Stimulated activated naive CD4-positive, alpha-beta T cell (primary cell): ENCODE results near the gene CIAO2A.
"Not testable (repeated sequence)": the region's sequence is repeated elsewhere in the genome, so short reads cannot be mapped to it uniquely, and the experiment has no call there.

Source experiments
- DNase-seq, 6 experiments: peaks; one replicate each; lab custom pipeline; 2025; lab: John Stamatoyannopoulos, UW

The CIAO2A gene

DNA sequence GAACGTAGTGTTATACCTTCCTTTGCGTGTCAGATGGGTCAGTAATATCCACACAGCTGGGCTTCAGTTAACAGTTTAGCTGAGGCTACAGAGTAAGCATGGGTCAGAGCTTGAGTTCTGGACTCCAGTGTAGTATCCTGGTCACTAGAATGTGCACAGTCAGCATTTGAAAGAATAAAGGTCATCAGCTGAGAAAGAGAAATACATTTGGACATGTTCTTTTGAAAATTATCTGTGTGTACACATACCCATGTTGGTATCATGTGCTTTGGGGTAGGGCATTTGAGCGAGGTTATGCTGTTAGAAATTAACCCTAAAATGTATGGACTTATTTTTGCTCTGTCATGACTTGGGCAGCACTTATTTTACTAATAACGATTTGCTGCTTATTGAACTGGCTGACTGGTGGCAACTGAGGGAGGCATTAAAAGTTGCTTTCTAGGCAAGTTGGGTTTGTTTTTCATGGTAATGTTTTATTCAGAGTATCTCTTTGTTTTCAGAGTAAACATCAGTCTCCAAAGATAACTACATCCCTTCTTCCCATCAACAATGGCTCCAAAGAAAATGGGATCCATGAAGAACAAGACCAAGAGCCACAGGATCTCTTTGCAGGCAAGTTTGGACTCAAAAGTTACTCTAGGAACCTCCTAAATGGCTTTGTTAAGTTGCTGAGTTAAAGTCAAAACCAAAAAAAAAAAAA, 18.6 kb upstream of the CIAO2A start:
- no peak for DNase-seq

GRCh38 chr15:64111679-64112050, 18.0 kb upstream of the CIAO2A start:
- DNase-seq = no peak

GRCh38 chr15:64110950-64111678, 17.5 kb upstream of the CIAO2A start:
- DNase-seq = peak in 1 of 6 experiments; percentile 5

- DNase-seq = not testable (repeated sequence)
These were observed 16.6 kb upstream of the CIAO2A start for GRCh38 chr15:64110108-64110701.

GRCh38 chr15:64107337-64107736, 13.7 kb upstream of the CIAO2A start:
- no peak for DNase-seq

DNA sequence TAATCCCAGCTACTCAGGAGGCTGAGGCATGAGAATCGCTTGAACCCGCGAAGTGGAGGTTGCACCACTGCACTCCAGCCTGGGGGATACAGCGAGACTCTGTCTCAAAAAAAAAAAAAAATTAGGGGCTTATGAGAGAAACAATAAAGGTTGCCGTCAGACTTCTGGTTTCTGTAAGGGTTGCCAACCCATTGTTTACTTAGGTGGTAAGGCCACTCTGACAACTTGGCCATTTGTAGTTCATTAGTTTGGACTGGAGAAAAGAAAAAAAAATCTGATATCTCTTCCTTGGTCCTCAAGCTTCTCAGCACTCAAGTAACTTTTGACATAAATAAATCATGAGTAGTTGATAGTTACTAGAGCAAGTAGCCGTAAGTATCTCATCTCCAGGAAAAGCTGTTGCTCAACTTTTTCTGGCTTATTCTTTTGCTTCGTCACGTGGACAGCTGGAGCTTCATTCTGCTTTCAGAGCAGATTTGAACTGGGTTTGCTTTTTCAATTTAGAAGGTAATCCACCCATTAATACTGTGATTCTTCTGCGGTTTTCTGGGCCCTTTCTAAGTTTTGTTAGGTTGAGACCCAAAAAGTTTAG, 11.6 kb upstream of the CIAO2A start:
- no peak for DNase-seq

GRCh38 chr15:64102497-64102896, 8.9 kb upstream of the CIAO2A start:
- DNase-seq = no peak

DNA sequence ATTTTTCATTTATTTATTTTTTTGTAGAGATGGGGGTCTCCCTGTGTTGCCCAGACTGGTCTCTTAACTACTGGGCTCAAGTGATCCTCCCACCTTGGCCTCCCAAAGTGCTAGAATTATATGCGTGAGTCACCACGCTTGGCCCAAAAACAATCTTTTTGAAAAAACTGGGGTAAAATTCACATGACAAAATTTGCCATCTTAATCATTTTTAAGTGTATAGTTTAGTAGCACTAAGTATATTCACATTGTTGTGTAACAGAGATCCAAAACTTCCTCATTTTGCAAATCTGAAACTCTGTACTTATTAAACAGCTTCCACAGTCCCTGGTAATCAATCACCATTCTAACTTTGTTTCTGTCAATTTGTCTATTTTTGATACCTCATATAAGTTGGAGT, 7.3 kb upstream of the CIAO2A start:
- DNase-seq = no peak

GRCh38 chr15:64099379-64099778, 5.7 kb upstream of the CIAO2A start:
- no peak for DNase-seq

DNA sequence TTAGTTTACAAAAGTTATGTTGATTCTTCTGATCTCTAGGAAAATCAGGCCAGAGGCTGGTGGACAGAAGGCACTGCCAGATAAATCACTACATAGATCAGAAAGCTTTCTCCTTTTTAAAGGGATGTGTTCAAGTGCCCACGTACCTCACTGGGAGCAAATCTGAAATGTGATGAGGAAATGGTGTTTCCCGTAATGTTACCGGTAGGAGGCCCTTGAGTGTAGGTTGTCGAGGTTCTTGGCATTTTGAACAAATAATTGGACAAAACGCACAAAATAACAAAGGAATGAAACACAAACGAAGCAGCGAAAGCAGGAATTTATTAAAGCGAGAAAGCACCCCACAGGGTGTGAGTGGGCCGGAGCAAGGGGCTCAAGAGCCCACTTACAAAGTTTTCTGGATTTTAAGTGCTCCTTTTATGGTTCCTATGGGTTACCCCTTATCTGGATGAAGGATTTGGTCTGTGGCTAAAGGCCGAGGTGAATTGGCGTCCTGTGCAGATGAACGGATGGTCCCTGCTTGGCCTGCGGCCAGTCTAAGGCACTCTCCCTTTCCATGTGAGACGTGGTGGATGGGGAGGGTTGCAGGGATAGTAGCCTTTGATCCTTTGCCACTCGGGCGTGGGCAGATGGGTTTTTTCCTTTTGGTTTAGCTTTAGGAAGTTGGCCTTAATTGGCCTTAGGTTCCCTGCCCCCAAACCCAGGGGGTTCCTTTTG, 3.2 kb upstream of the CIAO2A start:
- peak in 1 of 6 experiments; percentile 29 for DNase-seq

DNA sequence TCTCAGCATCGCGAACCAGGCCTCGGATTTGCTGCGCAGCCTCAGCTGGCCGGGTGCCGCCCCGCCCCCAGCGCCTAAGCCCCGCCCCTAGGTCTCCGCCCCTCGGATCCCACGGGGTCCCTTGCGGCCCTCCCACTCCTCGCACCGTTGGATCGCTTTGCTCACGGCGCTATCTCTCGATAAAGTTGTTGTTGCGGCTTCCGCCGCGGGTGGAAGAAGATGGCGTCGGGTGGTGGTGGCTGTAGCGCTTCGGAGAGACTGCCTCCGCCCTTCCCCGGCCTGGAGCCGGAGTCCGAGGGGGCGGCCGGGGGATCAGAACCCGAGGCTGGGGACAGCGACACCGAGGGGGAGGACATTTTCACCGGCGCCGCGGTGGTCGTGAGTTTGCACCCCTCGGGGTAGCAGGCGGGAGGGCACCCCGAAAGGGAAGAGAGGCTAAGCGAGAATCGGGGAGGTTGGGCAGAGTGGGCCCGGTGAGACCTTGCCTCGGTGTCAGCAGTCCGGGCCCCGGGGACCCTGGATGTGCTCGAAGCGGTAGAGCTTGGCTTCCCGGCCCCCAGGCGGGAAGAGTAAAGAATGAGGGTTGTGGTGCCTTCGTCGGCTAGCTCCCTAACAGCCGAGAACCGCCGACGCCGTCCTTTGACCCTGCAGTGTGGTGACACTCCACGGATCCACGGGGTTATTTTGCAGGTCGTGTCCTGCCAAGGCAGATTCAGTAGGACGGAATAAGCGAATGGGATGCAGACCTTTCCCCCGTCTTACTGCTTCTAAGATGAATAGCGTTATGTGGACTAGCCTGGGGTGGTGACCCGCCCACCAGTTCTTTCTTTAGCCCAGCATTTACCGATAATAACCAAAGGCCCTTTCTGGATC, 2.4 kb upstream of the CIAO2A start, which contains the start of gene SNX1:
Gene SNX1 (plus strand): TSS at position 188 of the 873 bp plus-strand sequence. CDS start 32 bp downstream, at position 220.
- DNase-seq = peak; percentile 89 to 95 (median 94)

- no peak for DNase-seq
These were observed 1.8 kb upstream of the CIAO2A start for GRCh38 chr15:64095431-64095794.

- DNase-seq = peak in 2 of 6 experiments; percentile 38 to 39
These were observed 593 bp downstream of the CIAO2A start for GRCh38 chr15:64092864-64093626.

GRCh38 chr15:64092075-64092820, 1.4 kb downstream of the CIAO2A start:
- peak in 3 of 6 experiments; percentile 18 to 39 (median 28) for DNase-seq

DNA sequence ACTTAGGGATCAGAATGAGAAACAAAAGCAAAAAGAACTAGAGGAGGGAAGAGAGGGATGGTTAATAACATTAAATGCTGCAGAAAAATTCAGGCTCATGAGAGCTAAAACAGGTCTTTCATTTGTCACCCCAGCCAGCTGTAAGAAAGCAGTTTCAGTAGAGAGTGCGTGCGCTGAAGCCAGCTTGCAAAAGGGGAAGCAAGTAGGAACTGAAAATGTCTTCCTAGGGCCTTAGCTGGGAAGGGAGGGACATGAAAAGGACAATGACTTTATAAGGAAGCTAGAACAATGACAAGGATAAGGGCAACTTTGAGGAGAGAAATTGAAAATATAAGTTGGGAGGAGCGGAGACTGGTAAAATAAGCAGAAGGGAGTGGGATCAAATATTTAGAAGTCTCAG, 3.1 kb downstream of the CIAO2A start:
- no peak for DNase-seq

DNA sequence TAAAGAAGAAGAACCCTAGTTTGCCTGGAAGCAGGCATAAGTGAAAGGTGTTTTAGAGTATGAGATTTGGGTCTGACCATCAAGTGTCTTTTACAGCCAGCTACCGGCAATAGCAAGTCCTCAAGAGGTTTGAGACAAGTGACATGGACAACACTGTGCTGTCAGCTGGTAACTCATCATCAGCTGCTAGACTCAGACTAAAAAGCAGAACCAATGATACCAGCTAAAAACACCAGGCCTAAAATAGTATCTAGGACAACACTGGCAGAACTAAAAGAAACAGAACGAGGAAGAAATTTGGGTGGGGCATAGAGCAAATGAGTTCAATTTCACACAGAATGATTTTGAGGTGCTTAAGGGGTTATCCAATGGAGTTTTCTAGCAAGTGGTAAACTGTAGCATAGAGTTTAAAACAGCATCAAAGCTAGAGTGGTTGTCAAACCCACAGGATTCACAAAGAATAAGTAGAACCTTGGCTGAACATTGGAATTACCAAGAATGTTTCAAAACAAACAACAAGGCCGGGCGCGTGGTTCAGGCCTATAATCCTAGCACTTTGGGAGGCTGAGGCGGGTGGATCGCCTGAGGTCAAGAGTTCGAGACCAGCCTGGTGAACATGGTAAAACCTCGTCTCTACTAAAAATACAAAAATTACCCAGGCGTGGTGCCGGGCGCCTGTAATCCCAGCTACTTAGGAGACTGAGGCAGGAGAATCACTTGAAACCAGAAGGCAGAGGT, 3.9 kb downstream of the CIAO2A start:
- no peak for DNase-seq

- DNase-seq = no peak
These were observed 10.9 kb downstream of the CIAO2A start for GRCh38 chr15:64082757-64083156.

DNA sequence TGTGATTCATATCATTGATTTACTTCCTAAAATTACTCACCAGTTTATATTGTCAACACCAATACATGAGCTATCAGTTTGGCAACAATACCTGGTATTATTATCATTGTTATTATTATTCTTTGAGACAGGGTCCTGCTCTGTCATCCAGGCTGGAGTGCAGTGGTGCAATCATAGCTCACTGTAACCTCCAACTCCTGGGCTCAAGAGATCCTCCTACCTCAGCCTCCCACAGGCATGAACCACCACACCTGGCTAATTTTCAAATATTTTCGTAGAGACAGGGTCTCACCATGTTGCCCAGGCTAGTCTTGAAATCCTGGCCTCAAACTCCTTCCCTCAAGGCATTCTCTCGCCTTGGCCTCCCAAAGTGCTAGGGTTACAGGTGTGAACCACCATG, 20.1 kb downstream of the CIAO2A start:
- not testable (repeated sequence) for DNase-seq

- no peak for DNase-seq
These were observed 20.8 kb downstream of the CIAO2A start for GRCh38 chr15:64072812-64073211.
